Activated naive CD8-positive, alpha-beta T cell treated with anti-CD3 and anti-CD28 coated beads, Interleukin-2, amount 50 U/mL, for 24 hours (primary cell): ENCODE results near the gene MDGA2.
"Not testable (repeated sequence)": the region's sequence is repeated elsewhere in the genome, so short reads cannot be mapped to it uniquely, and the experiment has no call there.

Source experiments
- ATAC-seq: fragments of 150-1000 bp; cut with Tn5 transposase; one replicate; pipeline ENCODE4 v1.10.0; 2021
- DNase-seq: peaks from one replicate; pipeline ENCODE4 v3.0.0; 2021
- H3K27ac Mint-ChIP-seq: one replicate; pipeline ENCODE4 v1.8.0; 2021; ENCODE audit warnings: mild to moderate bottlenecking, mixed read lengths
- H3K27me3 Mint-ChIP-seq: one replicate; pipeline ENCODE4 v1.8.0; 2021; ENCODE audit warnings: mixed read lengths
- H3K36me3 Mint-ChIP-seq: one replicate; pipeline ENCODE4 v1.8.0; 2021; ENCODE audit warnings: low read depth, mixed read lengths
- H3K4me1 Mint-ChIP-seq: one replicate; pipeline ENCODE4 v1.8.0; 2021; ENCODE audit warnings: mixed read lengths
- H3K4me3 Mint-ChIP-seq: one replicate; pipeline ENCODE4 v1.8.0; 2021; ENCODE audit warnings: mild to moderate bottlenecking, moderate library complexity, mixed read lengths
- H3K9me3 Mint-ChIP-seq: one replicate; pipeline ENCODE4 v1.8.0; 2021; ENCODE audit warnings: mixed read lengths

Gene MDGA2

GRCh38 chr14:47186486-47186885 is 488.9 kb downstream of the MDGA2 start:
- ATAC-seq: no peak
- H3K36me3 Mint-ChIP-seq: no peaks in the 10 kb centered on the region
- no peaks in the 10 kb centered on the region for H3K27me3 Mint-ChIP-seq
- no peaks in the 10 kb centered on the region for H3K4me1 Mint-ChIP-seq
- peaks cover 5% of the 10 kb centered on the region for H3K9me3 Mint-ChIP-seq
- DNase-seq: no peak
- H3K27ac Mint-ChIP-seq: no peak overlapping the region
- no peak overlapping the region for H3K4me3 Mint-ChIP-seq

DNA sequence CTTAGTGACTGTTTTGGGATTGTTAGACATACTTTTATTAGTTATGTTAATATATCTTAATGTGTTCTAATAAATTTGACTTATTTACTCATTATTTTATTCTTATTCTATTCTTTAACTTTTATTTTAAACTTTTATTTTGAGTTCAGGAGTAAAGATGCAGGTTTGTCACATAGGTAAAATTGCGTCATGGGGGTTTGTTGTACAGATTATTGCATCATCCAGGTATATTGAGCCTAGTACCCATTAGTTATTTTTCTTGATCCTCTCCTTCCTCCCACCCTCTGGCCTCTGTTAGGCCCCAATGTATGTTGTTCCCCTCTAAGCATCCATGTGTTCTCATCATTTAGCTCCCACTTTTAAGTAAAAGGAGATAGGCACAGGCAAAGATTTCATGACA is 495.5 kb downstream of the MDGA2 start:
- H3K4me3 Mint-ChIP-seq: no peak overlapping the region
- H3K36me3 Mint-ChIP-seq: no peaks in the 10 kb centered on the region
- ATAC-seq (no peak), DNase-seq (no peak)
- H3K27me3 Mint-ChIP-seq: no peaks in the 10 kb centered on the region
- H3K27ac Mint-ChIP-seq: no peak overlapping the region
- H3K4me1 Mint-ChIP-seq: no peaks in the 10 kb centered on the region
- peaks cover 7% of the 10 kb centered on the region for H3K9me3 Mint-ChIP-seq

GRCh38 chr14:47171896-47172295 is 503.5 kb downstream of the MDGA2 start:
- H3K9me3 Mint-ChIP-seq: not testable (repeated sequence)

DNA sequence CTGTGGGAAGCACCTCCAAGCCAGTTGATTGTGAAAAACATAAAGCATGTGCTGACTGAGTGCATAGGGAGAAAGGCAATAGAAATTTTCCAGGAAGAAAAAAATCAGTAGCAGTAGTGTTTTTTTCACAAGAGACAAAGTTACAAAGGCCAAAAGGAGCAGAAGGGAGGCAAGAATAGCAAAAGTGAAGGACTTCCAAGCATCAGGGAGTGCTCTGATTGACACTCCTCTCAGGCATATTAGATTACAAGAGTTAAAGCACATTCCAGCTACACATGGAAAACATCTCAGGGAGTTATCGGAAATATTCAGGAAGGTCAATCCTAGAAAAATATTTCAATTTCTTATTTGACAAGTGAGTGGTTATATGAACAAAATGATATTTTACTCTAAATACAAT is 508.0 kb downstream of the MDGA2 start:
- H3K9me3 Mint-ChIP-seq: peaks cover 11% of the 10 kb centered on the region
- H3K4me3 Mint-ChIP-seq: no peak overlapping the region
- no peaks in the 10 kb centered on the region for H3K4me1 Mint-ChIP-seq
- ATAC-seq (no peak), DNase-seq (no peak)
- no peaks in the 10 kb centered on the region for H3K27me3 Mint-ChIP-seq
- no peaks in the 10 kb centered on the region for H3K36me3 Mint-ChIP-seq
- no peak overlapping the region for H3K27ac Mint-ChIP-seq

More at GRCh38 chr14:47171896-47172295, 503.5 kb downstream of the MDGA2 start:
- H3K27ac Mint-ChIP-seq, H3K4me1 Mint-ChIP-seq, DNase-seq, H3K4me3 Mint-ChIP-seq, H3K36me3 Mint-ChIP-seq, ATAC-seq, H3K27me3 Mint-ChIP-seq: not testable (repeated sequence)

DNA sequence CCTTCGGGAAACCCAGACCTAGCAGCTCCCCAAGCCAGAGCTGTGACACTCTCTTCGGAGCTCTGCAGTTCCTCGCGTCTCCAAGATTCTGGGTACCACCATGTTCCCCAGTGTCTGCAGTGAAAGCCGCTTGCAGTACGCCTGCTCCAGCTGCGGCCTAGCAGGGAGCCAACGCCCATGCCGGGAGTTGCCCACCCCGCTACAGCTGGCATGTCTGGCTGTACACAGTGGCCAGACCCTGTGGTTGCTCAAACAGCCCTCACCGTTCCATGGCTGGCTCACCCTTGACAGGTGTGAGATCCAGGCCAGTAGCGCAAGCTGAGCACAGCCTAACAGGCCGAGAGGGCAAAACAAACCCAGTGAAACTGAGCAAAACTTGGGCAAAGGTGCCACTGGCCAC is 520.0 kb downstream of the MDGA2 start:
- Mint-ChIP-seq H3K9me3 (peaks cover 4% of the 10 kb centered on the region), H3K4me1 (no peaks in the 10 kb centered on the region), H3K4me3 (no peak overlapping the region), H3K27ac (no peak overlapping the region), H3K36me3 (no peaks in the 10 kb centered on the region), H3K27me3 (no peaks in the 10 kb centered on the region)
- no peak for DNase-seq
- ATAC-seq: no peak

GRCh38 chr14:47154276-47154797 is 521.1 kb downstream of the MDGA2 start:
- ATAC-seq (no peak), DNase-seq (no peak)
- Mint-ChIP-seq H3K4me3 (no peak overlapping the region), H3K27me3 (no peaks in the 10 kb centered on the region), H3K27ac (no peak overlapping the region), H3K9me3 (peaks cover 1% of the 10 kb centered on the region), H3K4me1 (no peaks in the 10 kb centered on the region), H3K36me3 (no peaks in the 10 kb centered on the region)

GRCh38 chr14:47153746-47154145 is 521.7 kb downstream of the MDGA2 start:
- Mint-ChIP-seq H3K4me3 (no peak overlapping the region), H3K27ac (no peak overlapping the region), H3K4me1 (no peaks in the 10 kb centered on the region), H3K9me3 (no peaks in the 10 kb centered on the region), H3K27me3 (no peaks in the 10 kb centered on the region), H3K36me3 (no peaks in the 10 kb centered on the region)
- ATAC-seq: no peak
- DNase-seq: no peak

DNA sequence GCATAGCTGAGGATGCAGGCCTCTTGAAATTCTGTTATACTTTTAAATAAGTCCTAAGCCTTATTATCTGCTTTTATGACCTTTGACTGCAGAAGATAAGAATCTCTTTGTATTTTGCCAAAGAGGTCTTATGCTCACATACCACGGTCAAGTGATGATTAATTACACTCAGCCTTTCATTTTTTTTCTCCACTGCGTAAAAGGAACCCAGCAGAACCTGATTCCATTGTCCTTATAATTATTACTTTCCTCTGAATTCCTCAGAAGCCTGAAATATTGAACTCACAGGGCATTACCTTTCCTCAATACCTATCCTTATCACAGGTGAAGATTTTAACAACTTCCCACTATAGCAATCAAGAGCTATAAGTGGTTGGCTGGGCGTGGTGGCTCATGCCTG is 525.1 kb downstream of the MDGA2 start:
- DNase-seq (no peak), ATAC-seq (no peak)
- Mint-ChIP-seq H3K27ac (no peak overlapping the region), H3K4me3 (no peak overlapping the region), H3K36me3 (no peaks in the 10 kb centered on the region), H3K9me3 (no peaks in the 10 kb centered on the region), H3K27me3 (no peaks in the 10 kb centered on the region), H3K4me1 (no peaks in the 10 kb centered on the region)

DNA sequence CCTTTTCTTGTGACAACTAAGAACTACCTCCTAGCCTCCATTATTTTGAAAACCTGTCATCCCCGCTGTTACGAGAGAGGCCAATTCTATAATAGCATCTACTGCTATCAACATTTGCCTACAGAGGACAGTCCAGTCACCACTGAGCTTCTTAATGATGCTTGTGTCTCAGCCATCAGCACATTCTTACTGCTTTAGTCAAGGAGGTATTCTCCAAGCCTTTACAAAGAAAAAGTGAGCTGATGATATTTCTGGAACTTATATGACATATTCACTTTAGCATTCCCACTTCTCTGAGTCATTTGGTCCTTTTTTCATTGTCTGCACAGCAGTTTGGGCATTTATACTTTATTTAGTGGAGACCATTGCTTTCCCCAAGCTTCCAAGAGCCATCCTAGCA is 526.1 kb downstream of the MDGA2 start:
- Mint-ChIP-seq H3K27ac (no peak overlapping the region), H3K4me1 (no peaks in the 10 kb centered on the region)

GRCh38 chr14:47148686-47149085 is 526.7 kb downstream of the MDGA2 start:
- no peak overlapping the region for H3K4me3 Mint-ChIP-seq
- no peaks in the 10 kb centered on the region for H3K4me1 Mint-ChIP-seq
- no peaks in the 10 kb centered on the region for H3K36me3 Mint-ChIP-seq
- DNase-seq (no peak), ATAC-seq (no peak)
- no peaks in the 10 kb centered on the region for H3K9me3 Mint-ChIP-seq
- H3K27ac Mint-ChIP-seq: no peak overlapping the region
- H3K27me3 Mint-ChIP-seq: no peaks in the 10 kb centered on the region

More for the DNA sequence above, 526.1 kb downstream of the MDGA2 start:
- no peak overlapping the region for H3K4me3 Mint-ChIP-seq
- no peak for DNase-seq
- H3K27me3 Mint-ChIP-seq: no peaks in the 10 kb centered on the region
- H3K9me3 Mint-ChIP-seq: no peaks in the 10 kb centered on the region
- H3K36me3 Mint-ChIP-seq: no peaks in the 10 kb centered on the region
- no peak for ATAC-seq

GRCh38 chr14:47120645-47121044 is 554.8 kb downstream of the MDGA2 start:
- Mint-ChIP-seq H3K4me1 (no peaks in the 10 kb centered on the region), H3K27me3 (no peaks in the 10 kb centered on the region)
- no peak for ATAC-seq

GRCh38 chr14:47103771-47104170 is 571.6 kb downstream of the MDGA2 start:
- Mint-ChIP-seq H3K4me1 (no peaks in the 10 kb centered on the region), H3K36me3 (no peaks in the 10 kb centered on the region), H3K9me3 (peaks cover 6% of the 10 kb centered on the region), H3K27me3 (no peaks in the 10 kb centered on the region), H3K27ac (no peak overlapping the region), H3K4me3 (no peak overlapping the region)
- DNase-seq (no peak), ATAC-seq (no peak)

More at GRCh38 chr14:47120645-47121044, 554.8 kb downstream of the MDGA2 start:
- H3K36me3 Mint-ChIP-seq: no peaks in the 10 kb centered on the region
- H3K27ac Mint-ChIP-seq: no peak overlapping the region
- peaks cover 9% of the 10 kb centered on the region for H3K9me3 Mint-ChIP-seq
- no peak for DNase-seq
- no peak overlapping the region for H3K4me3 Mint-ChIP-seq

DNA sequence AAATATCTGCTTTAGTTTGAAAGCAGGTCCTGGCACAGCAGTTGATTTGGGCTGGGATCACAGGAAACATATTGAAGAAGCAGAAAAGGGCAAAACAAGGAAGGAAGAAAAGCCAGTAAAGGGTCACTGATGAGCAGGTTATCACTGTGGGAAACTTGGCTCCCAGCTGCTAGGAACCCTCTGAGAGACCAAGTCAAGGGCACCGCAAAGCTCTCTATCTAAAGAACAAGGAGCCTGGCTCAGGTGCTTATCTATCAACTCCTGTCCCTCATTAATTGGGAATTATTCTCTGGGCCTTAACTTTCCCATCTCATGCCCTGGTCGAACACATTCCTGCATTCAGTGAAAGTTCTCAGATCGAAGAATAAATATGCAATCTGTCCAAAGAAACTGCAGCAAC is 572.9 kb downstream of the MDGA2 start:
- DNase-seq (no peak), ATAC-seq (no peak)
- no peak overlapping the region for H3K27ac Mint-ChIP-seq
- H3K9me3 Mint-ChIP-seq: peaks cover 6% of the 10 kb centered on the region
- no peaks in the 10 kb centered on the region for H3K36me3 Mint-ChIP-seq
- H3K4me1 Mint-ChIP-seq: no peaks in the 10 kb centered on the region
- H3K27me3 Mint-ChIP-seq: no peaks in the 10 kb centered on the region
- H3K4me3 Mint-ChIP-seq: no peak overlapping the region

DNA sequence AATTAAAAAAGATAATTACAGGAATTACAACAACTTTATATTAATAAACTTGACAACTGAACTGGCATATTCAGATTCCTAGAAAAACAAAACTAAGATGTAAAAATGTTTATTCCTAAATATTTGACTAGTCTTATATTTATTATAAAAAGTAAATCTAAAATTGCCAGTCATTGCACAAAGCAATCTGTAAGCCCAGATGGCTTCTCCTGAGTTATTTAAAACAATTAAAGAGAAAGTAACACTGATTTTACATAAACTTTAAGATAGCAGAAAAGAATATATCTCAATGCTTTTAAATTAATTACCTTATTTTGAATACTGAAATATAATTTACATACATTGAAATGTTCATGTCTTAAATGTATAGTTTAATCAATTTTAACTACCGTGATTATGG is 589.7 kb downstream of the MDGA2 start:
- H3K9me3 Mint-ChIP-seq: peaks cover 2% of the 10 kb centered on the region
- no peak overlapping the region for H3K4me3 Mint-ChIP-seq

GRCh38 chr14:47065326-47065725 is 610.1 kb downstream of the MDGA2 start:
- no peaks in the 10 kb centered on the region for H3K4me1 Mint-ChIP-seq
- no peaks in the 10 kb centered on the region for H3K36me3 Mint-ChIP-seq
- ATAC-seq (no peak), DNase-seq (no peak)
- H3K27ac Mint-ChIP-seq: no peak overlapping the region
- no peaks in the 10 kb centered on the region for H3K27me3 Mint-ChIP-seq
- peaks cover 3% of the 10 kb centered on the region for H3K9me3 Mint-ChIP-seq
- H3K4me3 Mint-ChIP-seq: no peak overlapping the region

More for the DNA sequence above, 589.7 kb downstream of the MDGA2 start:
- Mint-ChIP-seq H3K27ac (no peak overlapping the region), H3K4me1 (no peaks in the 10 kb centered on the region), H3K27me3 (no peaks in the 10 kb centered on the region), H3K36me3 (no peaks in the 10 kb centered on the region)
- DNase-seq: no peak
- ATAC-seq: no peak

DNA sequence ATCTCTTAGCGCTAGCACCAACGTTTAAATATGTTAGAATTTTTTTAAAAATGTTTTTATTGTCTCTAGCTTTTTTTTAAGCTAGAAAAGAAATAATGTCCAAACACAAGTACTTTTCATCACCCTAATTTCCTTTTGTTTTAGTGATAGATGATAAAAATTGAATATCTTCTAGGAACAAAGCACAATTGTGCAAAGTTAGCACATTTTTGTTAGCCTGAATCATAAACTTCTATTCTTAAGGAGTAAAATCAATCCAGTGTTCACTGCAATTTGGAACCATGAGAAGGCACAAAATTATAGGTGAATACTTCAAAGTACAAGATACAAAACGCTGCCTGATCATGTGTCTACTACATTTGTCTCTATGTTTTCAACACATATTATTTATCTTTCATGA is 615.4 kb downstream of the MDGA2 start:
- no peaks in the 10 kb centered on the region for H3K27me3 Mint-ChIP-seq
- no peak overlapping the region for H3K27ac Mint-ChIP-seq
- no peaks in the 10 kb centered on the region for H3K36me3 Mint-ChIP-seq
- no peak for DNase-seq
- H3K9me3 Mint-ChIP-seq: peaks cover 6% of the 10 kb centered on the region
- no peak for ATAC-seq
- no peaks in the 10 kb centered on the region for H3K4me1 Mint-ChIP-seq
- H3K4me3 Mint-ChIP-seq: no peak overlapping the region
